IMR-90 (cell line): ENCODE data around the gene GPX4. TPM values are rescaled to one million over a fixed set of nuclear protein-coding genes. Genes with fewer than 3 reads are reported as not detected.

Experiments
- ATAC-seq: fragments of 200-7000 bp; cut with Tn5 transposase; 2 replicates; pipeline ENCODE4 v1.9.1; 2020; ENCODE audit warnings: low read depth, mild to moderate bottlenecking, moderate library complexity
- BruUV-seq: library from RNA; stranded (reverse); fragments of 400-500 nt; replicated peaks from 2 replicates; lab custom pipeline; 2021; lab: Mats Ljungman, UMichigan
- CTCF ChIA-PET: fragments of 300-600 bp; formaldehyde crosslinking; extraction: SDS; loops from one replicate; lab custom pipeline; 2021; ENCODE audit warnings: antibody characterized with exemption; lab: Yijun Ruan, JAX
- POLR2A ChIA-PET: fragments of 300-600 bp; sonication (Branson Sonifier 250); formaldehyde crosslinking; loops from one replicate; lab custom pipeline; 2022; ENCODE audit warnings: antibody characterized with exemption; ENCODE audit not compliant: unreplicated experiment; lab: Charles Lee
- DNase-seq: peaks from one replicate; pipeline ENCODE4 v3.0.0; 2013
- H2AFZ ChIP-seq: replicated peaks from 2 replicates; pipeline ENCODE3; 2013; ENCODE audit warnings: low read length, mild to moderate bottlenecking; ENCODE audit not compliant: poor library complexity
- H2AK5ac ChIP-seq: 2 replicates; pipeline ENCODE4 v1.6.1; 2013; ENCODE audit warnings: low read depth, low read length, inconsistent platforms
- H2AK9ac ChIP-seq: replicated peaks from 2 replicates; pipeline ENCODE3; 2013; ENCODE audit warnings: mild to moderate bottlenecking, low read depth, low read length, moderate library complexity; ENCODE audit not compliant: poor library complexity
- H2BK120ac ChIP-seq: 2 replicates; pipeline ENCODE4 v1.6.1; 2013; ENCODE audit warnings: low read depth, low read length, inconsistent platforms
- H2BK15ac ChIP-seq: 3 replicates; pipeline ENCODE4 v1.6.1; 2013; ENCODE audit warnings: low read depth, low read length, inconsistent platforms
- H2BK20ac ChIP-seq: 2 replicates; pipeline ENCODE4 v1.6.1; 2013; ENCODE audit warnings: low read depth, mild to moderate bottlenecking, inconsistent platforms, low read length, moderate library complexity
- H2BK5ac ChIP-seq: 2 replicates; pipeline ENCODE4 v1.6.1; 2013; ENCODE audit warnings: mild to moderate bottlenecking, low read depth, low read length, inconsistent platforms; ENCODE audit not compliant: poor library complexity, severe bottlenecking
- H3K14ac ChIP-seq: replicated peaks from 2 replicates; pipeline ENCODE4 v1.6.1; 2013; ENCODE audit warnings: low read depth, low read length, inconsistent platforms
- H3K18ac ChIP-seq: 2 replicates; pipeline ENCODE4 v1.6.1; 2013; ENCODE audit warnings: low read depth, low read length, control low read depth
- H3K23ac ChIP-seq: 2 replicates; pipeline ENCODE4 v1.6.1; 2013; ENCODE audit warnings: low read depth, low read length, inconsistent platforms
- H3K27ac ChIP-seq: 2 replicates; pipeline ENCODE4 v1.5.1; 2013; ENCODE audit warnings: mild to moderate bottlenecking, control low read depth, low read length; ENCODE audit not compliant: insufficient read depth
- H3K27me3 ChIP-seq: 2 replicates; pipeline ENCODE4 v1.6.1; 2013; ENCODE audit warnings: low read length; ENCODE audit not compliant: control insufficient read depth, insufficient read depth
- H3K36me3 ChIP-seq: 2 replicates; pipeline ENCODE4 v1.6.1; 2013; ENCODE audit warnings: low read length, mixed read lengths; ENCODE audit not compliant: control insufficient read depth, insufficient read depth
- H3K4ac ChIP-seq: 2 replicates; pipeline ENCODE4 v1.6.1; 2013; ENCODE audit warnings: low read depth, low read length, inconsistent platforms
- H3K4me1 ChIP-seq: 2 replicates; pipeline ENCODE4 v1.6.1; 2013; ENCODE audit warnings: low read length, mixed read lengths; ENCODE audit not compliant: control insufficient read depth, insufficient read depth
- H3K4me2 ChIP-seq: 2 replicates; pipeline ENCODE4 v1.6.1; 2013; ENCODE audit warnings: low read depth, mild to moderate bottlenecking, control low read depth, low read length, moderate library complexity
- H3K4me3 ChIP-seq: 2 replicates; pipeline ENCODE4 v1.5.1; 2013; ENCODE audit warnings: low read depth, mild to moderate bottlenecking, control low read depth, low read length, moderate library complexity; ENCODE audit not compliant: insufficient read depth
- H3K56ac ChIP-seq: 2 replicates; pipeline ENCODE4 v1.6.1; 2013; ENCODE audit warnings: low read length, inconsistent platforms; ENCODE audit not compliant: insufficient read depth; ENCODE audit errors: extremely low read depth
- H3K79me1 ChIP-seq, 2 experiments: 2 replicates each; pipeline ENCODE4 v1.6.1; 2013; ENCODE audit warnings: low read length in 2 of 2, inconsistent platforms in 1 of 2, low read depth in 1 of 2
- H3K9ac ChIP-seq: 2 replicates; pipeline ENCODE4 v1.6.1; 2013; ENCODE audit warnings: low read depth, low read length, control low read depth
- H3K9me1 ChIP-seq: 2 replicates; pipeline ENCODE4 v1.6.1; 2013; ENCODE audit warnings: low read length, inconsistent platforms; ENCODE audit not compliant: insufficient read depth
- H3K9me3 ChIP-seq: 2 replicates; pipeline ENCODE4 v1.6.1; 2013; ENCODE audit warnings: low read length; ENCODE audit not compliant: control insufficient read depth, insufficient read depth
- H4K20me1 ChIP-seq: 2 replicates; pipeline ENCODE4 v1.6.1; 2013; ENCODE audit warnings: low read length, inconsistent platforms; ENCODE audit not compliant: insufficient read depth
- H4K5ac ChIP-seq: 2 replicates; pipeline ENCODE4 v1.6.1; 2013; ENCODE audit warnings: mild to moderate bottlenecking, low read depth, low read length, control low read depth
- H4K8ac ChIP-seq, 2 experiments: 2 replicates each; pipeline ENCODE4 v1.6.1; 2013; ENCODE audit warnings: low read depth in 2 of 2, low read length in 2 of 2, control low read depth in 1 of 2, inconsistent platforms in 1 of 2
- H4K91ac ChIP-seq: 2 replicates; pipeline ENCODE4 v1.6.1; 2013; ENCODE audit warnings: low read depth, low read length, inconsistent platforms; ENCODE audit not compliant: insufficient read depth
- CEBPB ChIP-seq: IDR thresholded peaks from 2 replicates; pipeline ENCODE4 v1.6.1; 2012; ENCODE audit warnings: low read depth, low read length, improper control_type of control experiment
- ELK1 ChIP-seq: fragments of 150-350 bp; IDR thresholded peaks from 2 replicates; pipeline ENCODE4 v1.6.1; 2016; ENCODE audit warnings: low read depth, mild to moderate bottlenecking, low read length, moderate library complexity, borderline replicate concordance
- FOS ChIP-seq: fragments of 150-350 bp; IDR thresholded peaks from 2 replicates; pipeline ENCODE4 v1.6.1; 2016; ENCODE audit warnings: low read depth, low read length
- MAFK ChIP-seq: IDR thresholded peaks from 2 replicates; pipeline ENCODE4 v1.6.1; 2012; ENCODE audit warnings: low read depth, low read length, improper control_type of control experiment
- NFE2L2 ChIP-seq: fragments of 150-350 bp; IDR thresholded peaks from 2 replicates; pipeline ENCODE4 v1.6.1; 2016; ENCODE audit warnings: low read depth, mild to moderate bottlenecking, low read length
- RAD21 ChIP-seq: IDR thresholded peaks from 2 replicates; pipeline ENCODE4 v1.6.1; 2012; ENCODE audit warnings: low read length, improper control_type of control experiment
- USF2 ChIP-seq: fragments of 150-350 bp; IDR thresholded peaks from 2 replicates; pipeline ENCODE4 v1.6.1; 2017; ENCODE audit warnings: mild to moderate bottlenecking, antibody characterized with exemption, low read length, low read depth
- WGBS, 2 experiments: methylation state at CpG; one replicate each; pipeline versions ENCODE4 v1.1.5 to v1.1.7; 2013; ENCODE audit warnings: missing lambda C conversion rate in 2 of 2; ENCODE audit not compliant: insufficient read length in 1 of 2; ENCODE audit errors: extremely low coverage in 2 of 2; 5-methylcytosine and 5-hydroxymethylcytosine counted together
- dilution Hi-C: fragments of 300-500 bp; cut with HindIII; formaldehyde crosslinking; loops from one replicate; pipeline ENCODE4 v1.14.3; 2018; ENCODE audit warnings: low sequenced_read_pairs; ENCODE audit not compliant: unreplicated experiment
- in situ Hi-C: fragments of 300-500 bp; cut with MboI; formaldehyde crosslinking; loops from 3 replicates; pipeline ENCODE4 v1.14.3; 2019; ENCODE audit warnings: low sequenced_read_pairs, inconsistent platforms, mixed read lengths
- intact Hi-C: fragments of 100-400 bp; cut with micrococcal nuclease; formaldehyde crosslinking; loops from 2 replicates; pipeline ENCODE4 v1.10.0; 2022
- polyA plus RNA-seq, 3 experiments: library from polyadenylated mRNA; depleted of rRNA; stranded (reverse); fragments of >200 nt; gene quantifications; 2 replicates each; pipeline ENCODE4 v1.2.3, GENCODE V29; 2012; ENCODE audit warnings: low replicate concordance in 1 of 3
- total RNA-seq: library from RNA; depleted of rRNA; stranded (reverse); fragments of >200 nt; gene quantifications from 2 replicates; pipeline ENCODE4 v1.2.3, GENCODE V29; 2012

Gene GPX4
- total and polyA plus RNA-seq, 2 of the 4 experiments (the other 2 are of a cell fraction), result 357 to 1,083 TPM

DNA sequence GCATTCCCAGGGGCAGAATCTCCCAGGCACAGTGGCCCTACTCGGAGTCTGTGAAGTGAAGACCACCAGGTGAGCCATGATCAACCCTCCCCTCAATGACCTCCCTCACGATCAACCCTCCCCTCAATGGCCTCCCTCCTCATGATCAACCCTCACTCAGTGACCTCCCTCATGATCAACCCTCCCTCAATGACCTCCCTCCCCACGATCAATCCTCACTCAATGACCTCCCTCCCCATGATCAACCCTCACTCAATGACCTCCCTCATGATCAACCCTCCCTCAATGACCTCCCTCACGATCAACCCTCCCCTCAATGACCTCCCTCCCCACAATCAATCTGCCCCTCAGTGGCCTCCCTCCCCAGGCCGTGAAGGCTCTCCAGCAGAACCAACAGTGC, 38.1 kb downstream of the GPX4 start:
- Histone ChIP-seq H2BK20ac (no peak overlapping the region), H3K56ac (no peak overlapping the region), H2AK9ac (peak overlapping the region; percentile 50), H2BK120ac (no peak overlapping the region), H3K4me1 (no peaks in the 10 kb centered on the region), H3K4ac (no peak overlapping the region), H2BK5ac (no peak overlapping the region), H2AFZ (no peak overlapping the region), H4K20me1 (peaks cover 16% of the 10 kb centered on the region), H4K8ac (no peak overlapping the region), H2BK15ac (no peak overlapping the region), H3K4me3 (no peak overlapping the region), H2AK5ac (no peak overlapping the region), H3K14ac (no peak overlapping the region), H3K9ac (no peak overlapping the region), H3K9me3 (no peaks in the 10 kb centered on the region), H3K27ac (no peak overlapping the region), H3K4me2 (no peak overlapping the region), H3K27me3 (no peaks in the 10 kb centered on the region), H3K18ac (no peak overlapping the region), H3K9me1 (no peaks in the 10 kb centered on the region), H3K23ac (no peak overlapping the region), H4K91ac (no peak overlapping the region), H4K5ac (no peak overlapping the region), H3K79me1 (peaks cover 15 to 45% of the 10 kb centered on the region in 2 experiments), H3K36me3 (peaks cover 55% of the 10 kb centered on the region)
- POLR2A ChIA-PET, result no interaction called here
- CTCF ChIA-PET, result no interaction called here
- no TSS peak for BruUV-seq
- ATAC-seq, result no peak
- no peak for DNase-seq
- intact Hi-C loops, result no loop called here
- dilution Hi-C loops, result no loop called here
- no peak for TF ChIP-seq RAD21
- no peak for TF ChIP-seq MAFK
- no peak for TF ChIP-seq USF2
- TF ChIP-seq ELK1, result no peak
- TF ChIP-seq NFE2L2, result no peak
- no peak for TF ChIP-seq CEBPB
- TF ChIP-seq FOS, result no peak
- in situ Hi-C loops, result no loop called here
- WGBS, 2 experiments, result 85 to 100% methylated on average over 1 to 4 of the region's 5 CpGs
